Non-pigmented ciliary epithelial cell (primary cell): Measurements from ENCODE around the gene MSH4.
"Not testable (repeated sequence)": the region's sequence is repeated elsewhere in the genome, so short reads cannot be mapped to it uniquely, and the experiment has no call there.

Experiments used
- DNase-seq: peaks from one replicate; pipeline ENCODE4 v3.0.0-alpha.2; 2010; ENCODE audit warnings: low read depth

Gene MSH4

GRCh38 chr1:75943037-75943436, 146.4 kb downstream of the MSH4 start:
- not testable (repeated sequence) for DNase-seq

GRCh38 chr1:75950176-75950575, 153.5 kb downstream of the MSH4 start:
- DNase-seq: no peak

GRCh38 chr1:75952016-75952415, 155.3 kb downstream of the MSH4 start:
- DNase-seq: no peak

DNA sequence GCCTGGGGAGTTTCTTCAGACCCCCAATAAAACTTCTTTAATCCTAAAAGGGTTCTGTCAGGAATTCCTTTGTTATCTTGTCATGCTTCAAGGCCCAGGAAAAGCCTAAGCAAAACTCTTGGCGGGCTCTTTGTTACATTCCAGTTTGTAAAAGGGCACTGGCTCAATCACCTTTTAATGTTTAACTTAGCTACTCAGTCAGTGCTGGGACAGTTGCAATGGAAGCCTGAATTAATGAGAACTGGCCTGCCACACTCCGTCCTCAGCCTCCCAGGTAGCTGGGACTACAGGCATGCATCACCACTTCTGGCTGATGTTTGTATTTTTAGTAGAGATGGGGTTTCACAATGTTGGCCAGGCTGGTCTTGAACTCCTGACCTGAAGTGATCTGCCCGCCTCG, 156.8 kb downstream of the MSH4 start:
- DNase-seq: no peak

GRCh38 chr1:75954586-75954985, 157.9 kb downstream of the MSH4 start:
- DNase-seq: no peak
